OCI-LY3 (cell line): Measurements from ENCODE around the gene ERCC2.

Experiments
- CTCF ChIP-seq: fragments of 200-600, 300-600 bp; sonication (generic); IDR thresholded peaks from 2 replicates; pipeline ENCODE4 v1.5.1; 2014; ENCODE audit warnings: antibody characterized with exemption, low read length, low read depth
- EZH2phosphoT487 ChIP-seq: fragments of 200-600 bp; shearing (Covaris generic); IDR thresholded peaks from 2 replicates; pipeline ENCODE4 v1.6.1; 2018; ENCODE audit warnings: antibody characterized with exemption, mixed run types, low read depth

- TF ChIP-seq CTCF (no peak), EZH2phosphoT487 (no peak)
These were observed 58.8 kb downstream of the ERCC2 start for GRCh38 chr19:45311621-45312020.
